Measurements from ENCODE around the gene TOPAZ1. TPM values are rescaled to one million over a fixed set of nuclear protein-coding genes. Genes with fewer than 3 reads are reported as not detected.

TOPAZ1 gene
- polyA plus RNA-seq, result not detected in 2 replicates
- polyA minus RNA-seq, result not detected in 2 replicates

- H3K27me3 ChIP-seq (ENCODE audit: insufficient read depth, low read depth, low read length), result no peaks in the 10 kb centered on the region
- no peaks in the 10 kb centered on the region for H3K9me3 ChIP-seq (ENCODE audit: low read length)
- no peak within 1 kb of the TSS for H3K4me2 ChIP-seq (ENCODE audit: low read length)
- H2AFZ ChIP-seq (ENCODE audit: low read depth, low read length), result no peak within 1 kb of the TSS
- no peaks in the 10 kb centered on the region for H3F3A ChIP-seq (ENCODE audit: insufficient read depth, low read length, poor library complexity, severe bottlenecking)
- no peaks in the 10 kb centered on the region for H4K20me1 ChIP-seq (ENCODE audit: insufficient read depth)
- H3K4me3 ChIP-seq (ENCODE audit: low read length), result no peak within 1 kb of the TSS
- TF ChIP-seq REST (IDR thresholded peaks at IDR 0.05; ENCODE audit: borderline replicate concordance) (no peak), EZH2 (IDR thresholded peaks at IDR 0.05; ENCODE audit: borderline replicate concordance, insufficient read depth, low read length, poor library complexity, severe bottlenecking) (no peak), RAD21 (conservative IDR thresholded peaks at IDR 0.05) (no peak), EP300 (conservative IDR thresholded peaks at IDR 0.05; ENCODE audit: poor library complexity, severe bottlenecking) (no peak), TAF1 (IDR thresholded peaks at IDR 0.05; ENCODE audit: low read depth) (no peak), SMC3 (conservative IDR thresholded peaks at IDR 0.05; ENCODE audit: poor library complexity) (no peak), MXI1 (conservative IDR thresholded peaks at IDR 0.05; ENCODE audit: poor library complexity, severe bottlenecking) (no peak), CTCF (IDR thresholded peaks at IDR 0.05; ENCODE audit: poor library complexity, severe bottlenecking) (no peak), POLR2AphosphoS5 (IDR thresholded peaks at IDR 0.05) (no peak)
- no peak within 1 kb of the TSS for H3K9ac ChIP-seq (ENCODE audit: low read length)
- no peaks in the 10 kb centered on the region for H3K9me2 ChIP-seq (ENCODE audit: insufficient read depth, low read length)
- no peak within 1 kb of the TSS for H3K27ac ChIP-seq (ENCODE audit: low read length)
- H3K79me2 ChIP-seq (replicated peaks; ENCODE audit: insufficient read depth, low read length), result no peaks in the 10 kb centered on the region
- no peaks in the 10 kb centered on the region for H3K36me3 ChIP-seq (ENCODE audit: insufficient read depth, low read length)
Measured at GRCh38 chr3:44241706-44242105, at the start of gene TOPAZ1. TSS of gene TOPAZ1 (plus strand) at chr3:44241886. CDS start at chr3:44242054, 168 bp downstream.

- TF ChIP-seq EP300 (conservative IDR thresholded peaks at IDR 0.05; ENCODE audit: poor library complexity, severe bottlenecking), result peak; percentile 26
- peak; percentile 98 for TF ChIP-seq RAD21 (conservative IDR thresholded peaks at IDR 0.05)
- TF ChIP-seq CTCF (IDR thresholded peaks at IDR 0.05; ENCODE audit: poor library complexity, severe bottlenecking), result peak; percentile 95
- TF ChIP-seq MXI1 (conservative IDR thresholded peaks at IDR 0.05; ENCODE audit: poor library complexity, severe bottlenecking), result peak; percentile 32
- no peak for TF ChIP-seq TAF1 (IDR thresholded peaks at IDR 0.05; ENCODE audit: low read depth)
- peak; percentile 97 for TF ChIP-seq SMC3 (conservative IDR thresholded peaks at IDR 0.05; ENCODE audit: poor library complexity)
- H3K9ac ChIP-seq (ENCODE audit: low read length), result no peak overlapping the region
- no peaks in the 10 kb centered on the region for H3K36me3 ChIP-seq (ENCODE audit: insufficient read depth, low read length)
- no peak overlapping the region for H2AFZ ChIP-seq (ENCODE audit: low read depth, low read length)
- no peaks in the 10 kb centered on the region for H4K20me1 ChIP-seq (ENCODE audit: insufficient read depth)
- H3K79me2 ChIP-seq (replicated peaks; ENCODE audit: insufficient read depth, low read length), result no peaks in the 10 kb centered on the region
- H3F3A ChIP-seq (ENCODE audit: insufficient read depth, low read length, poor library complexity, severe bottlenecking), result no peaks in the 10 kb centered on the region
- H3K9me3 ChIP-seq (ENCODE audit: low read length), result no peaks in the 10 kb centered on the region
- H3K27ac ChIP-seq (ENCODE audit: low read length), result no peak overlapping the region
- no peak overlapping the region for H3K4me2 ChIP-seq (ENCODE audit: low read length)
- H3K4me3 ChIP-seq (ENCODE audit: low read length), result no peak overlapping the region
- no peaks in the 10 kb centered on the region for H3K9me2 ChIP-seq (ENCODE audit: insufficient read depth, low read length)
- no peaks in the 10 kb centered on the region for H3K27me3 ChIP-seq (ENCODE audit: insufficient read depth, low read depth, low read length)
Measured at GRCh38 chr3:44198284-44199269, 43.1 kb upstream of the TOPAZ1 start.
